HG03135 (cell line): ENCODE results near the gene LRRC8B.

Source experiments
- ATAC-seq: cut with Tn5 transposase; IDR thresholded peaks from one replicate; pipeline ENCODE4 v1.9.1; 2021; ENCODE audit warnings: mild to moderate bottlenecking, moderate library complexity; ENCODE audit not compliant: unreplicated experiment

The LRRC8B gene

GRCh38 chr1:89546082-89546889, 21.7 kb downstream of the LRRC8B start:
- no peak for ATAC-seq

GRCh38 chr1:89546934-89547562, 22.4 kb downstream of the LRRC8B start:
- no peak for ATAC-seq

- no peak for ATAC-seq
Measured at GRCh38 chr1:89547563-89548116, 23.0 kb downstream of the LRRC8B start.

- no peak for ATAC-seq
Measured at GRCh38 chr1:89548122-89548857, 23.7 kb downstream of the LRRC8B start.

GRCh38 chr1:89550995-89551394, 26.4 kb downstream of the LRRC8B start:
- no peak for ATAC-seq

DNA sequence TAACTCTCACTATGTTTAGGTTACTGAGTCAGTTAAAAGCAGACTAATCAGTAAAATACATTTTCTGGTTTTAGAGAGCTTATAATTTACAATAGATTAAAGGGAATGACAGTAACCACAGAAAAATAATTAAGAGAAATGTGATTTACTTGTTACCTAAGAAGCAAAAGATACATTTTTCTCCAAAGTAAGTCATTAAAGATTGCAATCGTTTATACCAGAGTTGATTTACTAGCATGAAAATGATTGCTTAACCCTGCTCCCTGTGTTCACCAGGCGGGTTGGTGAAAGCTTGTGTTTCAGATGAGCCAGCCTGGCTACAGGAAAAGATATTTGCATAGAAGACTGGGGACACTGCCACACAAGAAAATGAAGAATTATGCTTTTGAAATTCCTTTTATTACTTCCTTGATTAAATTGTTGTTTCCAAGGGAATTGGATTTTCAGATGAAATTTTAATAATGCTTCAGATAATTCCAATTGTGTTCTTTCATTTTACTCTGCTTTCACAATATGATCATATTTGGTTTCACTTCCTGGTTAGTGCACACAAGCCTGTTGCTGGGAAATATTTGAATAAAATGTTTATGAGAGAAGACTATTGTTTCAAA, 27.9 kb downstream of the LRRC8B start:
- ATAC-seq, result peak; percentile 76

DNA sequence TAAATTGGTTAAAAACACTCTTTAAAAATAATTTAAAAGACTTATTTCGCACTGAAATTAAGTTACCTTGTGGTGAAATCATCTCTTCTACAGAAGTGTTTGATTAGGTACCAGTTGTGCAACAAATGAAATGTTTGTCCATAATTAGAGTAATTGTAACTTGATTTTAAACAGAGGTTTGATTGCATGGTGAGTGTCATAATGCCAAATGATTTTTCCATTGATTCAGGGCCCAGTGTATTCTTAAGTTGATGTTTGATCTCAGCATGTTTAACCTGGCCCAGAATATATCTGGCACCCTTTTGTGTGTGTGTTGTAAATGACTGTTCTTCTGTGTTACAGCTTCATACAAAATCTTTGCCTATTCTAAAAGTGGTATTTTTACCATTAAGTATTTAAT, 28.5 kb downstream of the LRRC8B start:
- ATAC-seq, result no peak

DNA sequence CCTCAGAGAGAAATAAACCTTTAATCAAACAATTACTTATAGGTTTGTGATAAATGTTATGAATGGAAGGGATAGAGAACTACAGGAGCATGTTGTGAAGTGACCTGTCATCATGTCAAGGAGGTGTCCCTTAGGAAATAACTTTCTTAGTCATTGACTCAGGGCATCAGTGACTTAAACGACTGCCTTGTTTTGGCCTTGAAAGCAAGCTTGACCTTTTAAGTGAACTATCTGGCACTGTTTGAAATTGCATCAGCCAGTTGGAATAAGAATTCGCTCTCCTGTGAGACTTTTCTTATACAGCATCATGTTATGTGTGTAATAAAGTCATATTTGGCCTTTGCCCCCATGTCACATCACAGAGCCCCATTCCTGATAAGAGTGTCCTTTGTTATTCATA, 30.9 kb downstream of the LRRC8B start:
- ATAC-seq, result no peak

DNA sequence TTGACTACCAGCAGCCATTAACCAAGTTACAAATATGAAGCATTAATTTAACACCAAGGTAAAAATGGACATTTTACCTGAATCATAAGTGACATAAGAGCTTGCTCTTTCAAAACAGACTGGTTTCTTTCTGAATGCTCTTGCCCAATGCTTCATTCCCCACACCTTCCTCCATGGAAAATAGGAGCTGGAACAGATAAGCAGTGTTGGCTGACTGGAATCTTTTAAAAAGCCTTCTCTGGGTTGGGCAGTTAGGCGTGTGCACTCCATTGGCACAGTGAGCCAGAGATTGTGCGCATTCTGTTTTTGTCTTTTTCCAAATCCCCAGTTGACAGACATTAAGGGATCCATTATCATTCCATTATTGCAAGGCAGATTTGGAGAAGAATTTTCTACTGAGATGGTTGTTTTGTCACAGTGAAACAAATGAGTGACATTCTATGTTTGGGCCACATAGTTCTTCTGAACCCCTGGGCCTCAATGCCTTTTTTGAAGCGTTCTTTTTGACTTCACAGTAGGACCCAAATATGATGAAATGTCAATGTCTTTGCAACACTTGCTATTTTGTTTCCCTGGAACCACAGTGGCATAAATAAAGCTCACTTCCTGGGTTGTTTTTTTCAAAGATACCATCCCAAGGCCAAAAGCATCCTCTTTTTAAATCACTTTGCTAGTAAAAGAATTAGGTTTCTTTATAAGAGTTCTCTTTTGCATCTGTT, 32.3 kb downstream of the LRRC8B start:
- no peak for ATAC-seq

DNA sequence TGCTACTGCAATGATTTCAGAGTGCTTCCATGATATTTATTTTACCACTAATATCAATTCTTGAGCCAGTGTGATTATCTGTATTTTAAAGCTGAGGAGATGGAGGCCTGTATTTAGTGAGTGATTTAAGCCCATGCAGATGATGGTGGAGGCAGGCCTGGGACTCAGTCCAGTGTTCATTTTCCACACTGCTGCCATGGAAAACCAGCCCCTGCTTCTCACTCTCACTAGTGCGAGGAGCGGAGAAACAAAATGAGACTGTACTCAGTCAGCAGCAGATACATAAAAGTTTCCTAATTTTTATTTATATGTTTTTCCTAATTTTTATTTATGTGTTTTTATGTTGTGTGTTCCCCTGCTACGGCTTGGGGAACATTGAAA, 32.8 kb downstream of the LRRC8B start:
- no peak for ATAC-seq

DNA sequence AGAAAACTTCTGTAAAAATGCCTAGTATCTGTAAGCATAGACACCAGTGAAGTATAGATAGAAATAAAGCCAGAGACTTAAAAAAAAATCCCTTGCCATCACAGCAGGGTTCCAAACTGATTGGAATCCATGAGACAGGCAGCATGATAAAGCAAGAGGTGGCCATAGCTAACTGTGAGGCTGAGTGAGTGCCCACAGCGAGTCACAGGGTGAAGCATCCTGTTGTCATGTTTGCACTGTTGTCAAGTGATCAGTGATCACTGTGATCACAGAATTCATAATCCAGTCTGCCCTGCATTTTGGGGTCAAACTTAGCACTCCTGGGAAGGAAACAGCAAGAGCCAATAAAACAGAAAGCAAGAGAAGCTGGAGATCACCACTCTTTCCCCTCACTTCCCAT, 33.3 kb downstream of the LRRC8B start:
- no peak for ATAC-seq

DNA sequence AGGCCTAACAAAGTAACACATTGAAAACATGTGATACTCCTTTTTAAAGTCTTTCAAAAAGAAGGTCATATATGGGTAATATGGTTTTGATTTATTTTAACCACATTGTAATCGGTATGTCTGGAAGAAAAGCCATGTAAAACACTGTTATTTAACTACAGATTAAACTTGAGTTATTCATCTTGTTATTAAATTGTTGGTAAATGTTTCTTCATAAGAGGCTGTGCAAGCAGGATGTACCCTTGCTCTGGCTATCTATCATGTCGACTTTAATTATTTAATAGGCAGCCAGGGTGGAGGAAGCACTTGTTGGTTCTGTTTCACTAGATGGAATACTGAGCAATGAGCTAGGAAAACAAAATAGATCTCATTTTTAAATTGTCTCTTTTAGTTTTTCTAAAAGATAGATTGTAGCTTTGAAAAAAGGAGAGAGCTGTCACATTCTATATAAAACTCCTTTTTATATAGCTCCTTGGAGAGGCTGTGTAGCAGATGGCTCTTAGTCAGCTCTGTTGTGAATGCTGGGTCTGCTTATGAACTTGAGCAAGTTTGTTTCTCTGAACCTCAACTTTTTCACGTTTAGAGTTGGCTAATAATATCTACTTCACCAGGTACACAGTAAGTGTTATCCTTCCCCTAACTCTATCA, 39.5 kb downstream of the LRRC8B start:
- ATAC-seq, result no peak

DNA sequence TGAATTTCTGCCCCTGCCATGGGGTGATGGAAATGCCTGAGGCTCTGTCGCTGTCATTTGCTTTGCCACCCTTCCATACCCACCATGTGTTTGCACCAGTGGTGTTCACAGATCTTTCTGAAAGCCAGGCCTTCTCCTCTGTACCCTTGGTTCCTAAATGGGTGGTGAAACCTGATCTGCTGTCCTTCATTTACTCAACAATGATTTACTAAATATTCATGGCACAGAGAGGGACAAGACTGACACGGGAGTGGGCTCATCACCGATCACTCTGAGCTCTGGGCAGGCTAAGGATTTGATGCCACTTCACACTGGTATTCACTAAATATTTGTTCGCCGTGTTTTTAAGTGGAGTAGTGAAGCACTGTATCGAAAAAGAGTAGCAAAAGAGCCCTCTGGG, 40.9 kb downstream of the LRRC8B start:
- no peak for ATAC-seq

- ATAC-seq, result no peak
Measured at GRCh38 chr1:89566761-89567174, 42.1 kb downstream of the LRRC8B start.

- ATAC-seq, result no peak
Measured at GRCh38 chr1:89567797-89568196, 43.2 kb downstream of the LRRC8B start.

DNA sequence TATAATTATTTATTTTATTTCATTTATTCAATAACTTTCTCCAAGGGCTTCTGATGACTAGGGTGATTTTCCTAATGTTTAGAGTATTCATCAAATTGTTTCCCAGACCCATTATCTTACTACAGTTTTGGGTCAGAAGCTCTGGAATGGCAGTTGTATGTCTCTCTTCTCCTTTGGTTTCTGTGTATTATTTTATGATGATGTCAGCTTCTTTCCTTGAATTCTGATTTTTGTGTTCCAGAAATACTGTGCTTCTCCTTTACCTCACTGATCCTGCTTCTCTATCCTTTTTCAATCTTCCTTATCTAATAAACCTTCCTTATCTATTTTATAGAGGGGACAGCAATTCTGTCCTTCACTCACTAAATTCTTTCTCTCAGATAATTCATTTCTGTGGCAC, 48.8 kb downstream of the LRRC8B start:
- ATAC-seq, result no peak

DNA sequence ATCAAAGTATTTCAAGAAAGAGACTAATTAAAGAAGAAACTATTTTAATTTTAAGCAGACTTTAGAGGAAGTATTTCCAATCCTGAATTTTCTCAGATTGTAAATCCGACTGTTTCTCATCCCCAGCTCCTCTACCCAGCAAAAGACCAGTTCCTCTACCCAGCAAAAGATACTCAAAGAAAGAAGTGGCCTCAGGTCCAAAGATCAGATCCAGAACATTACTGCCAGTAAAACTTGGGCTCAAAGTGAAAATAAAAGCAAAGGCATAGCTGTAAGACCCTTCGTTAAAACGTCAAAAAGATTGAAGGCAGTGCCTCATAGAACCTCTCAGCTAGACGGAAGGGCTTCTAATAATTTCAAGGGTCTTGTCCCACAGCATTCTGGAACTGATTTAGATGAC, 50.0 kb downstream of the LRRC8B start:
- no peak for ATAC-seq

- ATAC-seq, result no peak
Measured at GRCh38 chr1:89575207-89575606, 50.6 kb downstream of the LRRC8B start.

DNA sequence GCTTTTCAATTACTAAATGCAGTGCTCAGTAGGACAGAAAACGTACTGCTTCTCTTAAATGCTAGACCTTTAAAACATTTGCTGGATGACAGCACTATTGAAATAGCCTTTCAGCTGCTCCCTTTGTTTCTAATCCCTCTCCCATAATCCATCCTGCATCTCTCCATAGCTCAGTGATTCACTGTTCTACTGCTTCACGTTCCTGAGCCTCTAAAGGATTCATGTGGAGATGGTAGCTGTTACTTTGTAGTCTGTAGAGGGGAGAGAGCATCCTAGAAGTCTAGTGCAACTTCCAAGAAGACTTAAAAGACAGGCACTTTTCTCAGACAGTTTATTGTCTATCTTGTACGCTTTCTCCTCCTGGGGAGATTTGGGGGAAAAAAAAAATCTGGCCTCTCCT, 51.4 kb downstream of the LRRC8B start:
- no peak for ATAC-seq

- ATAC-seq, result no peak
Measured at GRCh38 chr1:89578151-89578550, 53.5 kb downstream of the LRRC8B start.
